ENCODE data around the gene OVCH2. TPM values are rescaled to one million over a fixed set of nuclear protein-coding genes. Genes with fewer than 3 reads are reported as not detected.
A peak's percentile ranks its signal among the peaks of the same experiment; 100 is the strongest.
"Not testable (repeated sequence)": the region's sequence is repeated elsewhere in the genome, so short reads cannot be mapped to it uniquely, and the experiment has no call there.

Gene OVCH2
- total RNA-seq, 1 experiment from 2014 or later = not detected

DNA sequence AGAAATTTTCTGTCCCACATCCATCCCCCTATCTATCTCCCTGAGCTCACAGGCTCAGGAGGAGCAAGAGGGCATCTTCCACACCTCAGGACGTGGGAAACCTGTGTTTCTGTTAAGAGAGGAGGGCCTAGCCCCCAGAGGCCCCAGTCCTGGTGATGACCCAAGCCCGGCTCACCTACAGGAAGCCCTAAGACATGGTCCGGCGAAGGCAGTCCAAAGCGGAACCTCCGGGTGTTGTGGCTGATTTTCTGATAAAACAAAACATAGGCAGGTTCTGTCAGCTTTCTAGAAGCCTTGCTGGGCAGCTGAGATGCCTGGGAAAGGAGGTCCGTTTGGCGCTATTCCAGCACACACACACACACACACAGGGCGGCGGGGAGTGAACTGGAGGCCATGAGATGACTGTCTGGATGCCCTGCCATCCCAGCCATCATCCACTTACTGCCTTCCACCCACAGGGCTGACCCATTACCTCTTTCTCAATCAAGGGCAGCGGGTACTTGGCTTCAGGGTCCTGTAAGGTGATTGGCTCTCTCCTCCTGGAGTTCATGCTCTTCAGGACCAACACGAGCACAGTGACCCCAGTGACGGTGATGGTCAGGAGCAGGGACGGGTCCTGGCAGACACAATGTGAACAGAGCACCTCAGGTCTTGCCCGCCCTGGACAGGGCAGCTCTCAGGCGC is 33.9 kb downstream of the OVCH2 start:
- peak; percentile 30 for DNase-seq (ENCODE audit: low read depth)

- DNase-seq (ENCODE audit: low read depth) = no peak
These were observed 34.7 kb downstream of the OVCH2 start for GRCh38 chr11:7671347-7672215.

DNA sequence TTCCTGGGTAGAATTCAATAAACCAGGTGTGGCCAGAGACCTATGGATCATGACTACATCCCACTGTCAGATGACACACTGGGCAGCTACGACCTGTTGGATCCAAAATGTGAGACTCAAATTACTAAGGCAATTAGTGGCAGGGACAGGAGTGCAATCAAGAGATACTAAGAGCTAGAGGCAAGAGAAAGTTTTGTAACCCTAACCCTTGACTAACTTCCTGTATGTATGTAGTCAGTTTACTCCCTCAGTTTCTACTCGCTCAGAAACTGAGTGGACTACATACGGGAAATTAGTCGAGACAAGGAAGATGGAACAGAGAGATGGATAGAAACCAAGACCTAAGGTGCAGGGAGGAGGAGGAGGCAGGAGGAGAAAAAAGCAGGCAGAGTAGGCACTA is 35.6 kb downstream of the OVCH2 start:
- DNase-seq (ENCODE audit: low read depth) = no peak

DNA sequence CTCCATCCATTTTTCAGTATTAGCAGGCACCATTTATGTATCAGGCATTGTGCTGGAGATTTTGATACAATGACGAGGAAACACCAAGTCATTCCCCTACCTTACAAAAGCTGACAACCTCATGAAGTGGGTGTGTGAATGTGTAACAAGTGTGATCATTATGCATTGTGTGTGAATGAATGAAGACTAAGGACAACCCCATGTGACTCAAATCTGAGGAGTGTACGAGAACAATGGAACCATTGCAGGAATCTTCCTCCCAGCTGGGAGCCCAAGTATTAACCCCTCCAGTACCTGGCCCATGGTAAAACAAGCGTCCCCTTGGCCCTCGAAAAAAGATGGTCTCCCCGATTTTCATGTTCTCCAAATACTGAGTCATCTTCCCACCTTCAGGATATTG is 37.4 kb downstream of the OVCH2 start:
- no peak for DNase-seq (ENCODE audit: low read depth)

DNA sequence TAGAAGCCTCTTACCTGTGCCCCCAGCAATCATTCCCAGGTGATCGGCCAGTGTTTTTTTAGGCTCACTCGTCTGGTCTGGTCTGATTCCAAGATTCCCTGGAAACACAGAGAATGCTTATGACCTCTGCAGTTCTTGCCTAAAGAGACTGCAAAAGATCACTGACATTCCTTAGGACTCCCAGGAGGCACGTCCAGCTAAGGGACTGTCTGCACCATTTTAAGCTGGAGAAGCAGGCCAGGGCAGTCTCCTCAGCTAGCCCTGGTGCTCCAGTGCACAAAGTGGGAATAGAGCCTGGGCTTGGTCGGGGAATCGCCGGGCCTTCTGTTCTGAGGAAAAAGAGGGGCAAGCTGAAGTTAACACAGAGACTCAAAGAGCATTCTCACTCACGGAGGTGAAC is 37.8 kb downstream of the OVCH2 start:
- DNase-seq (ENCODE audit: low read depth) = no peak

- DNase-seq (ENCODE audit: low read depth) = no peak
These were observed 38.8 kb downstream of the OVCH2 start for GRCh38 chr11:7667460-7667859.

- no peak for DNase-seq (ENCODE audit: low read depth)
These were observed 39.9 kb downstream of the OVCH2 start for GRCh38 chr11:7666292-7666866.

DNA sequence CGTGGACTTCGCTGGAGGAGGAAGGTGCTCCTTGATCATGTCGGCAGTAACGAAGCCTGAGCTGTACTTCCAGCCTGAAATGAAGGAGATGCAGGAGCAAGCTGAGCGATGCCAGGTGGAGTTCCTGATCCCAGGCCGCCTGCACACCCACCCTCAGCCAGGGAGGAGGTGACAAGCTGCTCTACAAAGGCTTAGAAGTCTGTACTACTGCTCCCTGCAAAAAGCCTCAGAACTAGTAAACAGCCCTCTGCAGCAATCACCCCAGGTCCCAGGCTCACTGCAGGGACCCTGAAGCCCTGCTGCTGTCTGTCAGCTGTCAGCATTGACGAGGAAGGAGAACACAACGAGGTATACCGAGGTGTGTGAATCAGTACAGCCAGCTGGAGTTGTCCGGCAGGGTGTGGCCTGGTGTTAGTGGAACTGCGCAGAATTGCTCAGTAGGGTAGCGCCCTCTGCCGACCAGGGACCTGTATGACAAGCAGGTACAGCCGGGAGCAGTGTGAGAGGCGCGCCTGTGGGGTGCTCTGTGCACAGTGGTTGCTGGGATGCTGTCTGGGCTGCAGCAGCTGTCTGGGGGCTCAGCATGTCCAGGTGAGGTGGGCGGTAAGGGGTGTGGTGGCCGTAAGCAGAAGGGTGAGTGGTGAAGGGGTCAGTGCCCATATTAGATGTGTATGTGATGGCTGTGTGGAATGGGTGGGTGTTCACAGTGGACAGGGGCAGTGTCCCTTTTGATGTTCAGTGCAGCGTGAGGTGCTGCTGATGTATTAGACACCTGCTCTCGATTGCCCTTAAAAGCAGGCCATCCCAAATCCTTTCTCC is 40.6 kb downstream of the OVCH2 start:
- DNase-seq (ENCODE audit: low read depth) = peak; percentile 77

DNA sequence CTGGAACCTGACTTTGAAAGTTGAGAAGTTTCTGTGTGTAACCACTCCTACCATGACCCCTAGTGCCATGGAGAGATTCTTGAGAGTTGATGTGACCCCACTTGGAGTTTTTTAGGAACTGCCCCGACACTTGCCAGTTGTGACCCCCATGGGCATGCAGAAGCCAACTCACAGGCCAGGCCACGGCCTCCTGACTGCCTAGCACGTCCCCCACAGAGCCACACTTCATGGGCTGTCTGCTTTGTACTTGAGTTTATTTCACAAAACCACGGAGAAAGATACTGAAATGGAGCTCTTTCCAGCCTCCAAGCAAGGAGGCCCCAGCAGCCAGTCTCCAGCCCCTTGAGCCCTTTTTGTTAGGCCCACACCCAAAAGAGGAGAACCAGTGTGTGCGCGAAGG is 41.4 kb downstream of the OVCH2 start:
- DNase-seq (ENCODE audit: low read depth) = no peak

GRCh38 chr11:7663531-7663930 is 42.7 kb downstream of the OVCH2 start:
- DNase-seq (ENCODE audit: low read depth) = not testable (repeated sequence)

- DNase-seq (ENCODE audit: low read depth) = peak; percentile 76
These were observed 48.8 kb downstream of the OVCH2 start for GRCh38 chr11:7657306-7658025.

DNA sequence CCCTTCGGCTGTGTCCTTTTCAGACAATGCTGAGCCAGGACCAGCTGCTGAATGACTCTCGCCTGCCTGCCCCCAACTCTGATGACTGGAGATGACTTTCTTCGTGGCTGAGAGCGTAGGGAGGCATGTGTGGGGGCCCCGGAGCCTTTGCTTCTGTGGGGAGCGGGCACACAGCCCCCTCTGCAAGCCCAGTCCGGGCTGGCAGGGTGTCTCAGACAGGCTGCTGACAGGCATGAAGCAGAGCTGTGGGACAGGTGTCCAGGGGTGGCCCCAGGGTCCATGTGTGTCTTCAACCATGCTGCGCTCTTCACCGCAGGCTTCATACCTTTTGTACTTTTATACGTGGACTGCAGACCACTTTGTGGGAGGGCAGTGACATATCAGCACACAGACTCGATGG is 49.6 kb downstream of the OVCH2 start:
- DNase-seq (ENCODE audit: low read depth) = no peak

- DNase-seq (ENCODE audit: low read depth) = no peak
These were observed 50.7 kb downstream of the OVCH2 start for GRCh38 chr11:7655253-7656217.

DNA sequence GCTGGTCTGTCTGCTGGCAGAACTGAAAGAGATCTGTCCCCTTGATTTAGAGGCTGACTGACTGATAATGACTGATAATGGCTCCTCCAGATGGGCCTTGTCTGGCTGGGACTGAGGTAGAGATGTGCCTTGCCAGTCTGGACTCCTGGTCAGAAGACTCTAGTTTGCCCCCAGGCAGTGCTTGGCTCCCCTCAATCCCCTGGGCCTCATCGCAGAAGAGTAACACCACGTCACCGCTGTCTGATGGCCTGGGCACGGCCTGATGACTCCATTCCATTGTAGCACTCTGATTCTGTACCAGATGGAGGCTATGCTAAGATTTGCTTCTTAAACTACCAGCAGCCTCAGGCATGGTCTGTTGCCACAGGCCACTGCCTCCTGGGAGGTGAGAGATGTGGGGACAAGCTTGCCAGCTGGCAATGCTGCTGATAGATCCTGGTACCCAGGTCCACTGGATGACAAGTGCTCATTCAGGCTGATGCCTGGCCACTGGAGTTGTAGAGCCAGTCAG is 52.0 kb downstream of the OVCH2 start:
- DNase-seq (ENCODE audit: low read depth) = no peak

DNA sequence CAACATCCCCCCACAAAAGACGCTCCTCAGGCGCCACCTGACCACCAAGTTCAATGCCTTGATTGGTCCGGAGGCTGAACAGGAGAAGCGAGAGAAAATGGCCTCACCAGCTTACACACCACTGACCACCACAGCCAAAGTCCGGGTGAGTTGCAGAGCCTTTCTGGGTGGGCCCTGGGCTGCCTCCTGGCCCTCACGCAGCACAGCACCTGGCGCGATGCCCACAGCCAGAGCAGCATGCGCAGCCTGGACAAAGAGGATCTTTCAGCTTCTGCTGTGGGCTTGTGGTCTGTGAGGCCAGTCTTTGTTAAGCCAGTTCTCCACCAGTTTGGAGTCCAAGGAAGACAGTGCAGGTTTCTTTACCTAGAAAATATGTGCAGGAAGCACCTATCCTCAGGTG is 54.6 kb downstream of the OVCH2 start:
- no peak for DNase-seq (ENCODE audit: low read depth)

GRCh38 chr11:7651140-7651551 is 55.1 kb downstream of the OVCH2 start:
- peak; percentile 36 for DNase-seq (ENCODE audit: low read depth)

- no peak for DNase-seq (ENCODE audit: low read depth)
These were observed 58.0 kb downstream of the OVCH2 start for GRCh38 chr11:7648264-7648663.

- DNase-seq (ENCODE audit: low read depth) = no peak
These were observed 59.4 kb downstream of the OVCH2 start for GRCh38 chr11:7646866-7647265.

GRCh38 chr11:7645206-7645605 is 61.1 kb downstream of the OVCH2 start:
- DNase-seq (ENCODE audit: low read depth) = no peak

GRCh38 chr11:7643314-7643713 is 63.0 kb downstream of the OVCH2 start:
- DNase-seq (ENCODE audit: low read depth) = no peak
